GM20431 (cell line): Measurements from ENCODE around the gene RNF114.
"Not testable (repeated sequence)": the region's sequence is repeated elsewhere in the genome, so short reads cannot be mapped to it uniquely, and the experiment has no call there.

ENCODE experiments used
- in situ Hi-C: fragments of 300-500 bp; cut with MseI, MboI; formaldehyde crosslinking; loops from one replicate; pipeline ENCODE4 v1.15.0; 2020; ENCODE audit warnings: low sequenced_read_pairs; ENCODE audit not compliant: unreplicated experiment

The RNF114 gene

DNA sequence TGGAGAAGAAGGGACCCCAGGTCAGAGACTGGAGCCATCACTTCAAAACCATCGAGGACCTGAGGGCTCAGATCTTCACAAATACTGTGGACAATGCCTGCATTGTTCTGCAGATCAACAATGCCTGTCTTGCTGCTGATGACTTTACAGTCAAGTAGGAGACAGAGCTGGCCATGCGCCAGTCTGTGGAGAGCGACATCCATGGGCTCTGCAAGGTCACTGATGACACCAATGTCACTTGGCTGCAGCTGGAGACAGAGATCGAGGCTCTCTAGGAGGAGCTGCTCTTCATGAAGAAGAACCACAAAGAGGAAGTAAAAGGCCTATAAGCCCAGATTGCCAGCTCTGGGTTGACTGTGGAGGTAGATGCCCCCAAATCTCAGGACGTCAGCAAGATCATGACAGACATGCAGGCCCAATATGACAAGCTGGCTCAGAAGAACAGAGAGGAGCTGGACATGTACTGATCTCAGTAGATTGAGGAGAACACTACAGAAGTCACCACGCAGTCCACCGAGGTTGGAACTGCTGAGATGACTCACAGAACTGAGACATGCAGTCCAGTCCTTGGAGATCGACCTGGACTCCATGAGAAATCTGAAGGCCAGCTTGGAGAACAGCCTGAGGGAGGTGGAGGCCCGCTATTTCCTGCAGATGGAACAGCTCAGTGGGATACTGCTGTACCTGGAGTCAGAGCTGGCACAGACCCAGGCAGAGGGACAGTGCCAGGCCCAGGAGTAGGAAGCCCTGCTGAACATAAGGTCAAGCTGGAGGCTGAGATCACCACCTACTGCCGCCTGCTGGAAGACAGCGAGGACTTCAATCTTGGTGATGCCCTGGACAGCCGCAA, 21.1 kb downstream of the RNF114 start:
- in situ Hi-C loops, result not testable (repeated sequence)

DNA sequence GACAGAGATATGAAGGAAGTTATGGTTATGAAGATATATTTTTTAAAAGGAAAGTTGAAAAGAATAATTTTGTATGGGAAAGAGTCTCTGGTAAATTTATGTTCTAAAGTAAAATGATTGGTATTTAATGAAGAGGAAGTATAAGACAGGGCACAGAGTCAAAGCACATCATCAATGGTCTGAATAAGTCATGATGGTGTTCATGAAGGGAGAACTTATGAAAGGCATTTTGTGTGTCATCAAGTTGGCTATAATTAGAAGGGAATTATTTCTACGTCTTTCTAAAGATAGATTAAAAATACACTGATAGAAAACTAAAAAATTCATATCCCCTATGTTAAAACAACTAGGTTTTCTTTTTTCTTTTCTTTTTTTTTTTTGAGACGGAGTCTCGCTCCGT, 25.2 kb downstream of the RNF114 start:
- in situ Hi-C loops, result no loop called here

DNA sequence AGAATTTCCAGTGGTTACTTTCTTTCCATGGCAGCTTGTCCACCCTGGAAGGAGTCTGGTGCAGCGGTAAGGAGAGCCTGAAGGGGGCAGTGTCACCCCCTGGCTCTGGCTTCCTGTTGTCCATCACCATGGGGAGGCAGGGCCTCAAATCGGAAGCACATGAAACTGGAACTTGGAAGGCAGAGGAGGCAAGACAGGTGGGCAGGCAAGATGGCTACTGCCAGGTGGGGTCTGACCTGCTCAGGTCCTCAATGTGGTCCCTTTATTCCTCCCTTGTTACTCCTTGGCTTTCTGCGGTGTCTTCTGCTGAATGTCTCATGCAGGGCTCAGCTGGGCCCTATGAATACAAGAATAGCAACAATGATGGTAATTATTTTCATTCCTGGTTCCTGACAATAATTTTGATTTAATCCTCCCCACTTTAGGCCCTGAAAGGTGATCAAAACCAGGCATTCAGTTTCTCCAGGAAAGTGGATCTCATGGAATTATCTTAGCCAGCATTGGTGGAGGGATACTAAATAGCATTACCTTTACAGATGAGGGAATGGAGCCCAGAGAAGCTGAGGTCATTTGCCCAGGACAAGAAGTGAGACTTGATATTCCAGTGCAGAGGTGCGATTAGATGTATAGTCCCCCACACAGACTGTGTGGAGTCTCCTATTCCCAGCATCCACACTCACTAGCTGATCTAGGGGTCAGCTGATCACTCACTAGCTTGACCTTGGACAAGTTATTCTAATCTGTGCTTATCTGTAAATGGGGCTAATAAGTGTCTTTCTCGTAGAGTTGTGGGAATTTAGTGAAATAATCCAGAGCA, 29.0 kb downstream of the RNF114 start:
- in situ Hi-C loops, result no loop called here

DNA sequence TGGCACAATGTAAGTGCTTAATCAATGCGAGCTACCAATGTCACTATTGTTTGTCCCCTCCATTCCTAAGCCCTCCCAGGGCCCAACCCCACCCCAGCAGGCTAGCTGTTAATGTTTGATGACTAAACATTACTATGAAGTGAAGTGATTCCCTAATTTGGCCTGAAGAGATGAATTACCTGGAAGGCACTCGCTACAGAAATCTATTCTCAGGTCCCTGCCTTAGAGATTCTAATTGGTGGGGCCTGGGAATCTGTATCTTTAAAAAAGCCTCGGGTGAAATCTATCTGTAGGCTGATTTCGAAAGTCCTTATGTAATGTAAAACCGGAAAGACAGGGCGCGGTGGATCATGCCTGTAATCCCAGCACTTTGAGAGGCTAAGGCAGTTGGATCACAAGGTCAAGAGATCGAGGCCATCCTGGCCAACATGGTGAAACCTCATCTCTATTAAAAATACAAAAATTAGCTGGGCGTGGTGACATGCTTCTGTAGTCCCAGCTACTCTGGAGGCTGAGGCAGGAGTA, 29.6 kb downstream of the RNF114 start:
- in situ Hi-C loops, result no loop called here

DNA sequence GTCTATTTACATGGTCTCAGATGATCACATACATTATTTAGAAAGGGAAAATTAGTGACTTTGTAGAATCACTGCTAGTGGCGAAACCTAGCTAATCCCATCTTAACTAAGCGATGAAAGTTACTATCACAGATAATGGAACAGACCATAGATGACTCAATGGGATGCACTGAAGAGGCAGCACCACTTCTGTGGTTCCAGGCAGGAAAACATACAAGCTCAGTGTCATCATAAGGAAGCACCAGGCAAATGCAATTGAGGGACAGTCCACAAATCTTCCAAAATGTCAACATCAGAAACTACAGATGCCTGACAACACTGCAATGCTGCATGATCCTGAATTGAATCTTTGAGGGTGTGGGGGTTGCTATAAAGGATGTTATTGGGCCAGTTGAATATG, 30.7 kb downstream of the RNF114 start:
- in situ Hi-C loops, result no loop called here

DNA sequence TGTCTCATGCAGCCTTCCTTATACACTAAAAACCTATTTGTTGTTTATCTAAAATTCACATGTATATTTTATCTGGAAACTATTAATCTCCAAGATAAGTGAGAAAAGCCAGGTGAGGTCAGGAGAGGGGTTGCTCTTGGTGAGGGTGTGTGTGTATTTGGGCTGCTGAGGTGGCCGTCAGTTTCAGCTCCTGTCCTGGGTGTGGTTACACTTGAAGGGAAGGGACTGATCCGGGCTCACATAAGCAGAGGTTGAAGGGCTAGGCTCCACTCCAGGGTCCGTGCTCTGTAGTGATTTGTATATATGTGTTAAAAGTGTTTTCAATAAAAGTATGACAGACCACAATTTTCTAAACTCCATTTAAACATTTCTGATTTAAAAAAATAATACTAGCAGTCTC, 33.0 kb downstream of the RNF114 start:
- in situ Hi-C loops, result no loop called here

DNA sequence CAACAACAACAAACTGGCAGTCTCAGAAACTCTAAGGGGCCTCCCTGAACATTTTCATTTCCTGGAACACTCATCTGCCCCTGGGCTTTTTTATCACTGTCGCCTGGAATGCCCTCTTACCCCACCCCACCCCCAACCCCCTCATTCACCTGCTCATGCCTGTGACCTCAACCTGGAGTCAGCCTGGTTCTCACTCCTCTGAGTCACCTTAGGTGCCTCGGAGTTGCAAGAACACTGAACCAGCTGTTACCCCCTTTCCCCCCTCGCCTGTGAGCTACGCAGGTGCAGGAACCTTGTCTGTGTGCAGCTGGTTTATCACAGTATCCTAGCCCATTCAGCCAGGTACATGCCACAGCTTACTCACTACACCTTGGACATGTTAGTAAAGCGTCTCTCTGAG, 33.7 kb downstream of the RNF114 start:
- in situ Hi-C loops, result no loop called here

DNA sequence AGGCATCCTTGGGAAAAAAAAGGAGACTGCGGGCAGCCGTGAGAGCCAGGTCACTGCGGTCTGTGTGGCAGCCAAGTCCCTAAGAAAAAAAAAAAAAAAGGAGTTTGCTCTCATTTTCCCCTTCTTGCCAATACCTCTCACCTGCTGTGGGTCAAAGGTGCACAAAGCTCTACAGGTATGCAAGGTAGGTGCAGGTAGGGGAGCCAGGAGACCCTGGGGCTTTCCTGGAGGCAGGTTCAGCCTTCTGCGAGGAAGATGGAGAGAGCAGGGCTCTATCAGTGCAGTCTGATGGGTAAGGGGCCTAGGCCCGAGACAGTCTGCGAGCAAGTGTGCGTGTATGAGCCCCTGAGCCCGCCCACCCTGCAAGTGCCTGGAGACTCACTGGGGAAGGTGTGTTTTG, 34.3 kb downstream of the RNF114 start:
- in situ Hi-C loops, result no loop called here

DNA sequence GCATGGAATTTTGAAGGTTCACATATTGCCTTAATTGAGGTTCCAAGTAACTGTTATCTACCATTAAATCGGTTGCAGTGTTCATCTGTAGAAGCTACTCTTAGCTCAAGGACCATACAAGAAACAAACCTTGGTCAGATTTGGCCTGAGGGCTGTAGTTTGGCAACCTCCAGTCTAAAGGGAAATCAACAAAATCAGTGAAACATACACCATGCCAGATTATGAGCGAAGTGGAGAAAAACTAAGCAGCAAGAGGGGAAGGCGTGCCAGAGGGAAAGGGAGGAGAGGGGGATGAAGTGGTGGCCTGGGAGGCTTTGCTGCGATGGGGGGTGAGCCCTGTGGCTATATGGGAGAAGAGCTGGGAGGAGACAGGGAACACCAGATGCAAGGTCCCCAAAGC, 37.8 kb downstream of the RNF114 start:
- in situ Hi-C loops, result no loop called here

DNA sequence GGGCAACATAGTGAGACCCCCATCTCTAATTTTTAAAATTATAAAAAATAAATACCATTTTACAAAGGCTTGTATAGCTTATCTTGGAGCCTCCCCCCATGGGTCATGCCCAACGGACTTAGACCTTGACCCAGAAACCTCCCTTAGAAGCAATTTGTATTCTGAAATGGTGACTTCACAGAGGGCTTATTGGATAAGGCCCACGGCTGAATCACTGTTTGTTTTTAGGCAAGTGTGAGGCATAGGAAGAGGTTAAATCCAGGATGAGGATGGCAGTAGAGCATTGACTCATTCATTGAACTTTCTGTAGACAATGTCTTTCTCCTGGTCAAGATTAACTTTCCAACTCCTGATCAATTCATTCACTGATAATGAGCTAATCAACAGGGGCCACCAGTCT, 40.3 kb downstream of the RNF114 start:
- in situ Hi-C loops, result loop anchor here (5.0 to 25.0 kb wide), 2 partner anchors 96 to 486 kb away; no protein-coding TSS in a partner anchor

DNA sequence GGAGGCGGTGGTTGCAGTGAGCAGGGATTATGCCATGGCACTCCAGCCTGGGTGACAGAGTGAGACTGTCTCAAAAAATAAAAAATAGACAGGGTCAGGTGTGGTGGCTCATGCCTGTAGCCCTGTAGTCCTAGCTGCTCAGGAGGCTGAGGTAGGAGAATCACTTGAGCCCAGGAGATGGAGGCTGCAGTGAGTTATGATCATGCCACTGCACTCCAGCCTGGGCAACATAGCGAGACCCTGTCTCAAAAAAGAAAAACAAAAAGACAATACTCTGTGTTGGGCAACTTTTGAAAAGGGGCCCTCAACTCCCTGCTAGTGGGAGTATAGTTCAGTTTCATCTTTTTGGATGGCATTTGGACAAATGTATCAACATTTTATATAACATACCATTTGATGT, 41.5 kb downstream of the RNF114 start:
- in situ Hi-C loops, result loop anchor here (5.0 to 25.0 kb wide), 2 partner anchors 95 to 485 kb away; no protein-coding TSS in a partner anchor

DNA sequence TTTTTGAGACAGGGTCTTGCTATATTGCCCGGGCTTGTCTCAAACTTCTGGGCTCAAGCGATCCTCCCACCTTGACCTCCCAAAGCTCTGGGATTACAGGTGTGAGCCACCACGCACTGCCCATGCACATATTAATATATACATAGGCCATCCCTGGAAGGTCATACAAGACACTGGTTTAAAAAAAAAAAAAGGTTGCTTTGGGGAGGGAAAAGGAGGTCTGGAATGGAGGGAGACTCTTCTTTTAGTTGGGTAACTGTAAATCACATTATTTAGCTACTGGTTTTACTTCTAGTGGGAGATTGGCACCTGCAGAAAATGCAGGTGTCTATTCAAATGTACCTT, 42.5 kb downstream of the RNF114 start:
- in situ Hi-C loops, result loop anchor here (5.0 to 25.0 kb wide), 2 partner anchors 94 to 484 kb away; no protein-coding TSS in a partner anchor

DNA sequence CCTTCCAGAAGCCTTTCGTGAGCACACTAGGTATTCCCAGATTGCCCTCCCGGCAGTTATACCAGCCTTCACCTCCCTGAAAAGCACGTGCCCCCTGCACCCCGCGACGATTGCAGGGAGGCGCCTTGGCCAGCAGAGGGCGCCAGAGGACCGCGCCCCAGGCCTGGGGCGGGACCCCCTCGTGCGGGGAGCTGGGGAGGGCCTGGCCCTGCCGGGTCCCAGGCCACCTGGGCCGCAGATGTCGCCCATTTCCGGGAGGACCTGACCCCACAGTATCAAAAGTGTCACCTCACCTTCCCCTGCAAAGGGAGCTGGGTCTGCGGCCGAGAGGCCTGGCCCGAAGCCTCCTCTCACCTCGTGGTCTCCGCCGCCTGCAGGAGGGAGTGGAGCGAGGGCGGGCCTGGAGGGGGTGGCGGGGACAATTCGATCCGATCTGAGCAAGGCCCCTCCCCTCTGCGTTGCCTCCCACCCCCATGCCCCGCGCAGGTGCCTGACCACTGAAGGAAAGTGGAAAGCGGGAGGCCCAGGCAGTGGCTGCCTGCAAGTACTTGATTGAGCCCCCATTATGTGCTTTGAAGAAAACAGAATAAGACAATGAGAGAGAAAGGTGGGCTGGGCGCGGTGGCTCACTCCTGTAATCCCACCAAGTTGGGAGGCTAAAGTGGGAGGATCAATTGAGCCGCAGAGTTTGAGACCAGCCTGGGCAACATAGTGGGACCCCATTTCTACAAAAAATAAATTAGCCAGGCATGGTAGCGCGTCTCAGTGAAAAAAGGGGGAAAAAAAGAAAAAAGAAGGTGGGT, 43.0 kb downstream of the RNF114 start:
- in situ Hi-C loops, result loop anchor here (5.0 to 25.0 kb wide), 2 partner anchors 93 to 483 kb away; no protein-coding TSS in a partner anchor

DNA sequence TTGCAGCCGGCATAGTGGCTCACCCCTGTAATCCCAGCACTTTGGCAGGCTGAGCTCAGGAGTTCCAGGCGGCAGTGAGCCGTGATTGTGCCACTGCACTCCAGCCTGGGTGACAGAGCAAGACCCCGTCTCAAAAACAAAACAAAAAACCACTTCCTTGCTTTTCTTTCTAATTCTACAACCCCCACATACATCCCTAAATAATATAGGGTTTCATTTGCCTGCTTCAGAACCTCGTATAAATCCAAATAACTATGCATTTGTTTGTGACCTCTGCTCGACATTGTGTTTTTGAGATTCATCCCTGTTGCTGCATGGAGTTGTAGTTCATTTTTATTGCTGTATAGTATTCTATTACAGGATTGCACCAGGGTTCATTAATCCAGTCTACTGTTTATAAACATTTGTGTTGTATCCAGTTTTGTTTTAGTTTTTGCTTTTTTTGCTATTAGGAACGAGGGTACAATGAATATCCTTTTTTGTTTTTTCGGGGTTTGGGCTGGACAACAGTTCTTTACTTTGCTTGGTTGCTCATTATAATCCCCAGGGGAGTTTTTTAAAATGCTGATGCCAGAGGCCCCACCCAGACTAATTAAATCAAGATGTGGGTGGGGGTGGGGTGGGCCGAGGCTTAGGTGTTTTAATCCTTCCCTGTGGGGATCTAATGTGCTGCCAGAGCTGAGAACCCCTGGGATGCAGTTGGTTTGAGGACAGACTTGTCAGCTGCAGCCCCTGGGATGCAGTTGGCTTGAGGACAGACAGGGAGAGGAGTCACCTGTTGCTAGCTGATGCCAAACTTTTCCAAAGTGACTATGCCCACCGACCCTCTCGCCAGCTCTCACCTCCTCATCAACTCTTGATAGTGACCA, 44.2 kb downstream of the RNF114 start:
- in situ Hi-C loops, result loop anchor here (25.0 kb wide), 1 partner anchor 482 kb away; no protein-coding TSS in a partner anchor

DNA sequence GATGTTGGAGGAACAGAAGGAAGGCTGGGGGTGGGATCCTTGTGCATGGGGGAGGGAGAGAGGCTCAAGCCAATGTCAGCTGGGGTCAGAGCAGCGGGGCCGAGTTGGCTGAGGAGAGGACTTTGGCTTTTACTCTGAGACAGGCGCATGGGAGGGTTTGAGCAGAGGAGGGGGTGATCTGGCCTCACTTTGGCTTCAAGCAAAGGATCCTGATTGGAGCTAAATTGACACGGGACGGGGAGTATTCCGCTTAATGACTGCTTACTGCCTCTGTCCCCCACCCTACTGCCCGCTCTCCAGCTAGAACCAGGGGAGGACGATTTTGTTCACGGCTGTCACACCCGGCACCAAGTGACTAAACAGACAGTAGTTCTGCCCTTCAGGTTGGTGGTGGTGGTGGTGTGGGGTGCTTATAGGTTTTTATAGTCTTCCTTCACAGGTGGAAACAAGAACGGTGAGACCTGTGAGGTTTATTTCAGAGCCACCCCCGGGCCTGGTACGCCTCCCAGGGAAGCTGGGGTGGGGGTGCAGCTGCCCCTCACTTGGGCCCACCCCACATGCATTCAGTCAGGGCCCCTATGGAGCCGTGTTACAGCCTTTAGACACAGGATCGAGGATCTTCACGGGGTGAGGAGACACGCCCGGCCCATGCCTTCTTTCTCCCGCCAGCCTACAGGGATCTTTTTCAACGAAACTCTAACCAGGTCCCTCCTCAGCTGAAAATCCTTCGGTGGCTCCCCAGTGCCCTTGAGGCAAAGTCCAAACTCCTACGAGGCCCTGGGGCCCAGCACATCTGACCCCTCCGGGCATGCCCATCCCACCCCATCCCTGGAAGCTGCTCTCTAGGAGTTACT, 45.2 kb downstream of the RNF114 start:
- in situ Hi-C loops, result loop anchor here (25.0 kb wide), 1 partner anchor 481 kb away; no protein-coding TSS in a partner anchor

DNA sequence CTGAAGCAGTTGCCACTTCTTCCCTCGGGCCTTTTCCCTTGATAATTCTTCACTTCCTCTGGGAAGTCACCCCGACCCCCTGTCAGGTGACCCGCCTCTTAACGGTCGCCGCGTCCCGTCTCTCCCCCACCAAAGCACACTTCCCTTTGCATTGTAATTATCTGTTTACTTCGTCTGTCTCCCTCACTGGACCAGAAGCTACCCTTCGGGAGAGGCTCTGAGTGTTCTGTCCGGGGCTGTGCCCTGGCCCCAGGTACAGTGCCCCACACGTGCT, 45.8 kb downstream of the RNF114 start:
- in situ Hi-C loops, result loop anchor here (25.0 kb wide), 1 partner anchor 480 kb away; no protein-coding TSS in a partner anchor

DNA sequence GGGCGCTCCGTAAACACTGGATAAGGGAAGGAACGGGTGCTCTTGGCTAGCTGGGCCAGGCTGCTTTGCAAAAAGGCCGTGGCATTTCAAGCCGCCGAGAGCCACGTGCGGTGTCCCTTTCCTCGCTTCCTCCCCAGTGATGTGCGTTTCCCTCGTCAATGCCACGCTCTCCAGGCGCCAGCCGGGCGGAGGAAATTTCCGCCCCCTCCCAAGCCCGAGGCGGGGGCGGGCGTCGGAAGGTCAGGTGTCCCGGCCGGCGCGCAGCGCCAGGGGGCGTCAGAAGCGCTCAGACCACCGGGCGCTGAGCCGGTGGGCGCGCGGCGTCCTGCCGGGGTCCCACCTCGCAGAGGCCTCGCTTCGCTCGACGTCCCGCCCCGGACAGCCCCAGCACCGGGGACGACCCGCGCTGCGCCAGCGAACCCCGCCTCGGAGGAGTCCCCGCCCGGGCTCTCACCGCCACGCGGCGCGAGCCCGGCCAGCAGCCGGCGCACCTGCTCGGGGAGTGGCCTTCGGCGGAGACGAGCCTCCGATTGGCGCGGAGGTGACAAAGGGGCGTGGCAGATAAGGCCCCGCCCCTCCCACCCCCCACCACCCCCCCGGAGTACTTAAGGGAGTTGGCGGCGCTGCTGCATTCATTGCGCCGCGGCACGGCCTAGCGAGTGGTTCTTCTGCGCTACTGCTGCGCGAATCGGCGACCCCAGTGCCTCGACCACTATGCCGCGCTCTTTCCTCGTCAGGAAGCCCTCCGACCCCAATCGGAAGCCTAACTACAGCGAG, 46.3 kb downstream of the RNF114 start, which contains the start of gene SNAI1:
SNAI1 (plus strand) TSS at position 635 of the 777 bp plus-strand sequence; CDS start at position 715, 80 bp downstream.
- in situ Hi-C loops, result loop anchor here (25.0 kb wide), 1 partner anchor 480 kb away; no protein-coding TSS in a partner anchor
